ENCODE data around the gene LFNG. TPM values are rescaled to one million over a fixed set of nuclear protein-coding genes. Genes with fewer than 3 reads are reported as not detected.

Gene LFNG
- total and polyA plus RNA-seq, 2 of the 13 experiments (the other 11 are each of a cell fraction or from before 2014, with no cell fraction given) = 0.44 to 1.5 TPM

DNA sequence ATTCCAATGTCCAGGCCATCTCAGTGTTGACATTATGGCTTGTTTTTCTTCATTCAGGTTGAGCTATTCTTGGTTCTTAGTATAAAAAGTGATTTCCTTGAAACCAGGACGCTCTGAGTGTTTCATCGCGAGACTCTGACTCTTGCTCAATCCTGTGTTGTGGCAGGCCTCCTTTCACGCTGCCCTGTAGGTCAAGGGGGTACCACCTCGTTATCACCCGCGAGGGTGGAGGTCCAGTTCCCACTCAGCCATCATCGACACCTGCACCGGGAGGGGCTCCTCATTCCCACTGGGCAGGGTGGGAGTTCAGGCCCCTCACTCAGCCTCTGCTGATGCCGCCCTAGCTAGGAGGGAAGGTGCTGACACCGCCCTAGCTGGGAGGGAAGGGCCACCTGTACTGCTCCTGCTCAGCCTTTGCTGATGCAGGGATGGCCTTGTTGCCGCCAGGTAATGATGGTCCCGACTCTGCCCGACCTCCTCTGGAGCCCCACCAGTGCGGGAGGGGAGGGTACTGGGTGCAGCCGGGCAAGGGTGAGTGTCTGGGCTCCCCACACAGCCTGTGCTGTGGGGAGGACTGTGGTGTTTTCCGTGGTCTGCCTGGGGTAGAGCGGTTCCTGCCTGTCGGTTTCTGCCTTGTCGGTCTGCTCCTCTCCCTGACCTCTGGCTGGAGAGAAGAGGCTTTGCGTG is 55.6 kb downstream of the LFNG start:
- Histone ChIP-seq H3K27ac (ENCODE audit: extremely low read length, insufficient read depth, low read length) (no peak overlapping the region), H4K20me1 (ENCODE audit: insufficient read depth, low read length) (no peaks in the 10 kb centered on the region), H3K27me3 (ENCODE audit: control insufficient read depth in 1 of 2, insufficient read depth in 2 of 2, low read length in 2 of 2) (no peaks in the 10 kb centered on the region), H3K4me3 (replicated peaks in 1 of 3; ENCODE audit: insufficient read depth in 1 of 3, low read depth in 2 of 3, low read length in 3 of 3) (no peak overlapping the region), H3K9me3 (ENCODE audit: low read length) (no peaks in the 10 kb centered on the region), H3K4me1 (ENCODE audit: insufficient read depth, low read length) (no peaks in the 10 kb centered on the region), H3K36me3 (replicated peaks in 1 of 2; ENCODE audit: control insufficient read depth in 1 of 2, insufficient read depth in 2 of 2, low read length in 2 of 2) (no peaks in the 10 kb centered on the region), H2AFZ (ENCODE audit: low read length) (no peak overlapping the region), H3K79me2 (ENCODE audit: insufficient read depth, low read length) (no peaks in the 10 kb centered on the region), H3K9ac (ENCODE audit: insufficient read depth, low read depth, low read length) (no peak overlapping the region), H3K4me2 (ENCODE audit: low read depth, low read length) (no peak overlapping the region)
- 89% methylated on average over 19 of the region's 21 CpGs for WGBS (ENCODE audit: low lambda C conversion rate)
- FAIRE-seq (no peak), DNase-seq (ENCODE audit: low spot score) (no peak), ATAC-seq (no peak)
- POLR2A ChIA-PET = no interaction called here
- CTCF ChIA-PET (ENCODE audit: low intra/inter-chr PET ratio, low total read pairs) = no interaction called here
- no TSS peak for BruUV-seq (replicated peaks)
- intact Hi-C loops (cut with micrococcal nuclease; ENCODE audit: unreplicated experiment) = no loop called here
- TF ChIP-seq SALL2 (CRISPR knock-in tag; IDR thresholded peaks at IDR 0.05) = no peak
- no peak for TF ChIP-seq PRPF4 (IDR thresholded peaks at IDR 0.05; ENCODE audit: low read depth, low read length, poor library complexity, severe bottlenecking)
- TF ChIP-seq, protein P1, sequence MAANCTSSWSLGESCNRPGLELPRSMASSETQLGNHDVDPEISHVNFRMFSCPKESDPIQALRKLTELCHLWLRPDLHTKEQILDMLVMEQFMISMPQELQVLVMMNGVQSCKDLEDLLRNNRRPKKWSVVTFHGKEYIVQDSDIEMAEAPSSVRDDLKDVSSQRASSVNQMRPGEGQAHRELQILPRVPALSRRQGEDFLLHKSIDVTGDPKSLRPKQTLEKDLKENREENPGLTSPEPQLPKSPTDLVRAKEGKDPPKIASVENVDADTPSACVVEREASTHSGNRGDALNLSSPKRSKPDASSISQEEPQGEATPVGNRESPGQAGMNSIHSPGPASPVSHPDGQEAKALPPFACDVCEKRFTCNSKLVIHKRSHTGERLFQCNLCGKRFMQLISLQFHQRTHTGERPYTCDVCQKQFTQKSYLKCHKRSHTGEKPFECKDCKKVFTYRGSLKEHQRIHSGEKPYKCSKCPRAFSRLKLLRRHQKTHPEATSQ (CRISPR knock-in tag; IDR thresholded peaks at IDR 0.05; ENCODE audit: borderline replicate concordance) = no peak
- TF ChIP-seq JUNB (CRISPR knock-in tag; IDR thresholded peaks at IDR 0.05; ENCODE audit: borderline replicate concordance) = no peak
- TF ChIP-seq, protein P2, sequence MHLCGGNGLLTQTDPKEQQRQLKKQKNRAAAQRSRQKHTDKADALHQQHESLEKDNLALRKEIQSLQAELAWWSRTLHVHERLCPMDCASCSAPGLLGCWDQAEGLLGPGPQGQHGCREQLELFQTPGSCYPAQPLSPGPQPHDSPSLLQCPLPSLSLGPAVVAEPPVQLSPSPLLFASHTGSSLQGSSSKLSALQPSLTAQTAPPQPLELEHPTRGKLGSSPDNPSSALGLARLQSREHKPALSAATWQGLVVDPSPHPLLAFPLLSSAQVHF (CRISPR knock-in tag; IDR thresholded peaks at IDR 0.05) = no peak
- TF ChIP-seq ZNF792 (CRISPR knock-in tag; IDR thresholded peaks at IDR 0.05) = no peak
- TF ChIP-seq ZSCAN25 (CRISPR knock-in tag; IDR thresholded peaks at IDR 0.05) = no peak
- in situ Hi-C loops (cut with HindIII; ENCODE audit: extremely low pct_ligation_motif_present, low pct_unique_long_range_greater_than_20kb) = no loop called here

Measured in HepG2 (cell line).